Smooth muscle cell of the pulmonary artery (primary cell): Measurements from ENCODE around the gene DOP1A. TPM values are rescaled to one million over a fixed set of nuclear protein-coding genes. Genes with fewer than 3 reads are reported as not detected.

Experiments
- total RNA-seq: library from RNA; depleted of rRNA; stranded (reverse); fragments of >200 nt; gene quantifications from 2 replicates; pipeline ENCODE4 v1.2.3, GENCODE V29; 2014

DOP1A gene
- total RNA-seq, result 31.1 and 39.2 TPM in 2 replicates

GRCh38 chr6:83067448-83068439 is at the start of gene DOP1A:
Gene DOP1A (plus strand): TSS chr6:83067671. CDS start chr6:83096978, 29,307 bp downstream.

GRCh38 chr6:83065511-83066192 is 1.8 kb upstream of the DOP1A start, which contains the start of gene UBE3D:
Gene UBE3D (minus strand): TSS chr6:83065841. CDS start chr6:83065718, 123 bp downstream.

GRCh38 chr6:83192871-83193746 is 125.6 kb downstream of the DOP1A start, which contains the start of the genes PGM3 and RWDD2A:
Gene PGM3 (minus strand): TSS chr6:83193265. CDS start chr6:83191012, 2,253 bp downstream.
Gene RWDD2A (plus strand): TSS chr6:83193357. CDS start chr6:83194452, 1,095 bp downstream.

Other genes starting within 250 kb of the DOP1A start
- 4.6 and 6.2 TPM in 2 replicates for gene UBE3D, start 1.8 kb upstream of the DOP1A start, total RNA-seq
- 126 and 140 TPM in 2 replicates for gene PGM3, start 125.6 kb downstream of the DOP1A start, total RNA-seq
- 4.6 and 5.9 TPM in 2 replicates for gene RWDD2A, start 125.7 kb downstream of the DOP1A start, total RNA-seq